ENCODE data around the gene EXO1. TPM values are rescaled to one million over a fixed set of nuclear protein-coding genes. Genes with fewer than 3 reads are reported as not detected.

The EXO1 gene
- total and polyA plus RNA-seq, 9 of the 15 experiments (the other 6 are each of a cell fraction or from before 2014, with no cell fraction given): 36.0 to 125 (median 83.9) TPM

- TF ChIP-seq RERE (CRISPR knock-in tag; IDR thresholded peaks at IDR 0.05; ENCODE audit: borderline replicate concordance) (no peak), NBN (IDR thresholded peaks at IDR 0.05; ENCODE audit: low read depth) (no peak), TAF7 (tag; IDR thresholded peaks at IDR 0.05) (no peak), SIN3B (IDR thresholded peaks at IDR 0.05; ENCODE audit: low read depth) (no peak)
These were observed 20.7 kb upstream of the EXO1 start (continued) for GRCh38 chr1:241827264-241827663.

GRCh38 chr1:241828463-241829021 lies 19.5 kb upstream of the EXO1 start:
- peak overlapping the region in 1 of 2 experiments; percentile 80; a peak in 1 of 4 replicates for H3K9ac ChIP-seq (ENCODE audit: insufficient read depth in 1 of 2, low read depth in 2 of 2, low read length in 2 of 2)
- no TSS peak for BruUV-seq (replicated peaks)
- 0 out of 2 replicates have a peak, but pooled peaks cover 2% of the 10 kb centered on the region for H3K9me3 ChIP-seq (replicated peaks; ENCODE audit: control insufficient read depth, insufficient read depth, low read depth, low read length)
- DNase-seq (ENCODE audit: extremely low read depth in 1 of 4, low spot score in 3 of 4): peak in 1 of 4 experiments; percentile 44
- WGBS (ENCODE audit: insufficient coverage, low coverage, missing lambda C conversion rate): 19% methylated on average over 3 of the region's 3 CpGs
- peaks cover 2 to 24% of the 10 kb centered on the region in 2 experiments; a peak in 3 of 5 replicates for H3K4me1 ChIP-seq (replicated peaks in 1 of 2; ENCODE audit: control insufficient read depth in 2 of 2, insufficient read depth in 2 of 2, low read length in 2 of 2)
- ATAC-seq: peak; percentile 68
- intact Hi-C loops (cut with micrococcal nuclease): no loop called here
- peak; percentile 40 for FAIRE-seq
- no peak overlapping the region for H3K4me2 ChIP-seq (ENCODE audit: insufficient read depth, low read length)
- H2AFZ ChIP-seq (ENCODE audit: low read depth, low read length): peak overlapping the region; percentile 75
- in situ Hi-C loops (cut with MboI): no loop called here
- no peaks in the 10 kb centered on the region for H3K9me1 ChIP-seq (ENCODE audit: control insufficient read depth, insufficient read depth, low read length)
- H3K27ac ChIP-seq (ENCODE audit: extremely low read depth, low read depth, low read length): no peak overlapping the region
- H4K20me1 ChIP-seq (replicated peaks; ENCODE audit: control insufficient read depth, insufficient read depth, low read length): no peaks in the 10 kb centered on the region
- H3K27me3 ChIP-seq (ENCODE audit: control insufficient read depth in 2 of 2, insufficient read depth in 2 of 2, low read length in 2 of 2): no peaks in the 10 kb centered on the region
- H3K79me2 ChIP-seq (ENCODE audit: control insufficient read depth, insufficient read depth, low read length): no peaks in the 10 kb centered on the region
- CTCF ChIA-PET (ENCODE audit: low intra/inter-chr PET ratio): no interaction called here
- H3K4me3 ChIP-seq: no peak overlapping the region
- no peaks in the 10 kb centered on the region for H3K36me3 ChIP-seq (ENCODE audit: control insufficient read depth, insufficient read depth, low read length)
- POLR2A ChIA-PET: interaction anchor here (1.5 to 1.7 kb wide), 2 partner anchors 10 to 20 kb away, joined by 3 to 5 read pairs; partner anchors contain the start of gene EXO1
- TF ChIP-seq PKNOX1 (IDR thresholded peaks at IDR 0.05): peak; percentile 32; the same call in 1 of the 2 replicates
- TF ChIP-seq AFF1 (IDR thresholded peaks at IDR 0.05; ENCODE audit: low read depth in 1 of 2, partially characterized antibody in 2 of 2): no peak
- TF ChIP-seq SMARCC2 (IDR thresholded peaks at IDR 0.05; ENCODE audit: low read depth): no peak
